ENCODE measurements around the gene KLHL29.

DNA sequence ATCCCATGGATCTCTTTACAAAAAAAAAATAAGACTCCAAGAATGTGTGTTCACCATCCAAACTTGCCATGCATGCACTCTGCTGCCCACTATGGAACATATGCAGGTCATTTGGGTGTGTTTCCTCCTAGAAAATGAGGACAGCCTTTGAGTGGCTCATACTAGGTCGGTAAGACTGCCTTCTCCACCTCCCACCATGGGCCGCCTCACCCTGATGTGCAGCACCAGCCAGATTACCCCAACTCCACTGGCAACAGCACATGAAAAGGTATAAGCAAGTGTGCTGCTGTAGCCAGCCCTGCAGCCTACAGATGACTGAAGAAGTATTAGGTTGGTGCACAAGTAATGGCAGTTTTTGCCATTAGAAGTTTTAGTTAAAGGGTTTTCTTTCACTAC, 327.8 kb downstream of the KLHL29 start:
- no peak for TF ChIP-seq YY1 (IDR thresholded peaks at IDR 0.05; ENCODE audit: low read depth)
- TF ChIP-seq CEBPB (IDR thresholded peaks at IDR 0.05): no peak
- no peak for TF ChIP-seq EP300 (IDR thresholded peaks at IDR 0.05; ENCODE audit: borderline replicate concordance)
- TF ChIP-seq, protein P1, sequence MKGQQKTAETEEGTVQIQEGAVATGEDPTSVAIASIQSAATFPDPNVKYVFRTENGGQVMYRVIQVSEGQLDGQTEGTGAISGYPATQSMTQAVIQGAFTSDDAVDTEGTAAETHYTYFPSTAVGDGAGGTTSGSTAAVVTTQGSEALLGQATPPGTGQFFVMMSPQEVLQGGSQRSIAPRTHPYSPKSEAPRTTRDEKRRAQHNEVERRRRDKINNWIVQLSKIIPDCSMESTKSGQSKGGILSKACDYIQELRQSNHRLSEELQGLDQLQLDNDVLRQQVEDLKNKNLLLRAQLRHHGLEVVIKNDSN (IDR thresholded peaks at IDR 0.05): no peak
- TF ChIP-seq CREB1 (IDR thresholded peaks at IDR 0.05; ENCODE audit: low read depth): no peak
- TF ChIP-seq TAF1 (IDR thresholded peaks at IDR 0.05; ENCODE audit: low read depth): no peak
- TF ChIP-seq, protein P2, sequence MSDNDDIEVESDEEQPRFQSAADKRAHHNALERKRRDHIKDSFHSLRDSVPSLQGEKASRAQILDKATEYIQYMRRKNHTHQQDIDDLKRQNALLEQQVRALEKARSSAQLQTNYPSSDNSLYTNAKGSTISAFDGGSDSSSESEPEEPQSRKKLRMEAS (IDR thresholded peaks at IDR 0.05): no peak
- TF ChIP-seq RAD21 (IDR thresholded peaks at IDR 0.05; ENCODE audit: low read depth): no peak
- no peak for TF ChIP-seq TCF12 (IDR thresholded peaks at IDR 0.05; ENCODE audit: low read depth)

Data from Ishikawa (cell line).